HG02642 (cell line): ENCODE results near the gene EDN1.
"Not testable (repeated sequence)": the region's sequence is repeated elsewhere in the genome, so short reads cannot be mapped to it uniquely, and the experiment has no call there.

Experiments
- ATAC-seq: cut with Tn5 transposase; IDR thresholded peaks from one replicate; pipeline ENCODE4 v1.9.1; 2021; ENCODE audit warnings: mild to moderate bottlenecking; ENCODE audit not compliant: unreplicated experiment, poor library complexity

EDN1 gene

GRCh38 chr6:12315292-12316081, 25.3 kb downstream of the EDN1 start:
- no peak for ATAC-seq

- no peak for ATAC-seq
Observed at GRCh38 chr6:12318749-12319148, 28.6 kb downstream of the EDN1 start.

GRCh38 chr6:12320074-12320473, 29.9 kb downstream of the EDN1 start:
- ATAC-seq = not testable (repeated sequence)

GRCh38 chr6:12324099-12324498, 33.9 kb downstream of the EDN1 start:
- no peak for ATAC-seq

- no peak for ATAC-seq
Observed at GRCh38 chr6:12324748-12325147, 34.6 kb downstream of the EDN1 start.

- no peak for ATAC-seq
Observed at GRCh38 chr6:12325872-12326271, 35.7 kb downstream of the EDN1 start.

GRCh38 chr6:12327391-12327790, 37.2 kb downstream of the EDN1 start:
- no peak for ATAC-seq

GRCh38 chr6:12327988-12328387, 37.8 kb downstream of the EDN1 start:
- ATAC-seq = no peak

- ATAC-seq = no peak
Observed at GRCh38 chr6:12328701-12329100, 38.5 kb downstream of the EDN1 start.

- ATAC-seq = no peak
Observed at GRCh38 chr6:12331474-12331873, 41.3 kb downstream of the EDN1 start.

- no peak for ATAC-seq
Observed at GRCh38 chr6:12331951-12332749, 42.0 kb downstream of the EDN1 start.

GRCh38 chr6:12332750-12333079, 42.6 kb downstream of the EDN1 start:
- not testable (repeated sequence) for ATAC-seq

GRCh38 chr6:12333128-12333527, 43.0 kb downstream of the EDN1 start:
- ATAC-seq = no peak

- no peak for ATAC-seq
Observed at GRCh38 chr6:12334526-12335130, 44.5 kb downstream of the EDN1 start.

- peak; percentile 53 for ATAC-seq
Observed at GRCh38 chr6:12335131-12335527, 45.0 kb downstream of the EDN1 start.

- no peak for ATAC-seq
Observed at GRCh38 chr6:12335717-12336116, 45.6 kb downstream of the EDN1 start.

- ATAC-seq = peak; percentile 43
Observed at GRCh38 chr6:12336121-12336971, 46.2 kb downstream of the EDN1 start.

GRCh38 chr6:12339022-12339421, 48.9 kb downstream of the EDN1 start:
- ATAC-seq = no peak

- no peak for ATAC-seq
Observed at GRCh38 chr6:12339808-12340487, 49.8 kb downstream of the EDN1 start.

- no peak for ATAC-seq
Observed at GRCh38 chr6:12340488-12340818, 50.3 kb downstream of the EDN1 start.
